Measurements from ENCODE around the gene EPN2.

Gene EPN2

GRCh38 chr17:19244781-19245180, 7.6 kb downstream of the EPN2 start:
- no peak for DNase-seq (ENCODE audit: low read depth)
- H3K4me3 ChIP-seq (ENCODE audit: low read length) = no peak overlapping the region
- no peak for TF ChIP-seq CTCF (conservative IDR thresholded peaks at IDR 0.05; ENCODE audit: low read depth, low read length)

GRCh38 chr17:19247473-19247872, 10.3 kb downstream of the EPN2 start:
- DNase-seq (ENCODE audit: low read depth) = no peak
- TF ChIP-seq CTCF (conservative IDR thresholded peaks at IDR 0.05; ENCODE audit: low read depth, low read length) = no peak
- no peak overlapping the region for H3K4me3 ChIP-seq (ENCODE audit: low read length)

- DNase-seq (ENCODE audit: low read depth) = no peak
- TF ChIP-seq CTCF (conservative IDR thresholded peaks at IDR 0.05; ENCODE audit: low read depth, low read length) = no peak
- H3K4me3 ChIP-seq (ENCODE audit: low read length) = no peak overlapping the region
Observed at GRCh38 chr17:19248151-19248927, 11.2 kb downstream of the EPN2 start.

- DNase-seq (ENCODE audit: low read depth) = no peak
- no peak for TF ChIP-seq CTCF (conservative IDR thresholded peaks at IDR 0.05; ENCODE audit: low read depth, low read length)
Observed at GRCh38 chr17:19248928-19249574, 11.9 kb downstream of the EPN2 start.

GRCh38 chr17:19249681-19250080, 12.5 kb downstream of the EPN2 start:
- no peak for TF ChIP-seq CTCF (conservative IDR thresholded peaks at IDR 0.05; ENCODE audit: low read depth, low read length)
- no peak for DNase-seq (ENCODE audit: low read depth)
- H3K4me3 ChIP-seq (ENCODE audit: low read length) = no peak overlapping the region

More at GRCh38 chr17:19248928-19249574, 11.9 kb downstream of the EPN2 start:
- no peak overlapping the region for H3K4me3 ChIP-seq (ENCODE audit: low read length)

- no peak overlapping the region for H3K4me3 ChIP-seq (ENCODE audit: low read length)
- DNase-seq (ENCODE audit: low read depth) = no peak
- TF ChIP-seq CTCF (conservative IDR thresholded peaks at IDR 0.05; ENCODE audit: low read depth, low read length) = no peak
Observed at GRCh38 chr17:19250421-19251173, 13.4 kb downstream of the EPN2 start.
